Effector memory CD8-positive, alpha-beta T cell (primary cell): ENCODE data around the gene SEZ6.
A peak's percentile ranks its signal among the peaks of the same experiment; 100 is the strongest.

Experiments
- ATAC-seq: fragments of 150-1000 bp; cut with Tn5 transposase; replicated peaks from 2 replicates; pipeline ENCODE4 v1.10.0; 2021; ENCODE audit warnings: mild to moderate bottlenecking, moderate library complexity
- DNase-seq, 3 experiments: peaks; one replicate each; pipeline ENCODE4 v3.0.0; 2021
- H3K27ac Mint-ChIP-seq, 2 donors: one replicate each; pipeline ENCODE4 v1.8.0; 2022; ENCODE audit warnings: mild to moderate bottlenecking in 2 of 2, mixed read lengths in 2 of 2, moderate library complexity in 2 of 2
- H3K27me3 Mint-ChIP-seq, 2 donors: one replicate each; pipeline ENCODE4 v1.8.0; 2022; ENCODE audit warnings: mixed read lengths in 2 of 2
- H3K36me3 Mint-ChIP-seq: one replicate; pipeline ENCODE4 v1.8.0; 2022; ENCODE audit warnings: mild to moderate bottlenecking, moderate library complexity, mixed read lengths; ENCODE audit not compliant: insufficient read depth
- H3K4me1 Mint-ChIP-seq, 2 donors: one replicate each; pipeline ENCODE4 v1.8.0; 2022; ENCODE audit warnings: low read depth in 2 of 2, mixed read lengths in 2 of 2
- H3K4me3 Mint-ChIP-seq, 2 donors: one replicate each; pipeline ENCODE4 v1.8.0; 2022; ENCODE audit warnings: mild to moderate bottlenecking in 2 of 2, mixed read lengths in 2 of 2, moderate library complexity in 2 of 2
- H3K9me3 Mint-ChIP-seq, 2 donors: one replicate each; pipeline ENCODE4 v1.8.0; 2022; ENCODE audit warnings: mixed read lengths in 2 of 2

Gene SEZ6

GRCh38 chr17:28956861-28957260 lies 49.0 kb downstream of the SEZ6 start:
- Mint-ChIP-seq H3K27me3 (peaks cover 1 to 7% of the 10 kb centered on the region in 2 donors), H3K9me3 (no peaks in the 10 kb centered on the region), H3K27ac (no peak overlapping the region), H3K4me3 (no peak overlapping the region), H3K4me1 (no peaks in the 10 kb centered on the region), H3K36me3 (no peaks in the 10 kb centered on the region)
- no peak for ATAC-seq
- no peak for DNase-seq

- H3K4me3 Mint-ChIP-seq, result no peak overlapping the region
- H3K9me3 Mint-ChIP-seq, result no peaks in the 10 kb centered on the region
- ATAC-seq, result no peak
- H3K27me3 Mint-ChIP-seq, result no peaks in the 10 kb centered on the region
- DNase-seq, result no peak
- no peaks in the 10 kb centered on the region for H3K4me1 Mint-ChIP-seq
- no peak overlapping the region for H3K27ac Mint-ChIP-seq
- H3K36me3 Mint-ChIP-seq, result no peaks in the 10 kb centered on the region
Measured at GRCh38 chr17:28956112-28956511, 49.7 kb downstream of the SEZ6 start.

DNA sequence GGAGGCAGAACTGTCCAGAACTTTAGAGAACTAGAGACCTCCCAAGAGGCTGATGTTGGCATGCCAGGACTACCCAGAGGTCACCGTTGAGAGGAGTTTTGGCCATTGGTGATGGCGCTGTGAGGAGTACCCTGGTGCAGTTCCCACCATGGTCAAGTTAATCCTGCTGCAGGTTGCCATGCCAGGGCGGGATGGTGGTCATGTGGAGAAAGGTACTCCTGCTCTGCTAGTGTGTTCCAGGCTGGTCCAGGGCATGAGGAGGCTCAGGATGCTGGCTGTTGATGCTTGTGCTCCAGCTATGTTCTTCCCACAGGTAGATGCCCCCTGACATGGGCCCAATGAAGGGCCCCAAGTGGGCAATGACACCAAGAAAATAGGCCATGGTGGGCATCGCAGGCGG lies 50.4 kb downstream of the SEZ6 start:
- no peak for DNase-seq
- no peak for ATAC-seq
- Mint-ChIP-seq H3K4me1 (no peaks in the 10 kb centered on the region), H3K27ac (no peak overlapping the region), H3K4me3 (no peak overlapping the region), H3K36me3 (peaks cover 4% of the 10 kb centered on the region), H3K9me3 (no peaks in the 10 kb centered on the region), H3K27me3 (no peaks in the 10 kb centered on the region)

DNA sequence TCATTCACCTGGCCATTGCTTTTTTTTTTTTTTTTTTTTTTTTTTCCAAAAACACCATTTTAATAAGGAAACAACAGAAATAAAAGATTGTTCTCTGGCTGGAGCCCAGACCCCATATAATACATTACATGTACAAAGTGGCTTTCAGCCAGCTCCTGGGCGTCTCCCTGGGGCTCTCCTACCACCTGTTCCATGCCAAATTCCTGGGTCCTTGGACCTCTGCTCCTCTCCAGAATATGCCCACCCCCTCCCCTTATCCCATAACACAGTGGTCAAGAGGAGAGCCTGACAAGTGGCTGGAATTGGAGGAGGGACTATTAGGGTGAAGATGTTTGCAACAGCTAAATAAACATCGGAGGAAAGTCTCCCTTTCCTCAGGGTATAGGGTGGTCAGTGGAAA lies 50.9 kb downstream of the SEZ6 start:
- Mint-ChIP-seq H3K4me3 (no peak overlapping the region), H3K9me3 (no peaks in the 10 kb centered on the region), H3K27ac (no peak overlapping the region), H3K27me3 (no peaks in the 10 kb centered on the region), H3K36me3 (peaks cover 10% of the 10 kb centered on the region), H3K4me1 (no peaks in the 10 kb centered on the region)
- DNase-seq (no peak), ATAC-seq (no peak)

GRCh38 chr17:28953444-28954118 lies 52.3 kb downstream of the SEZ6 start:
- Mint-ChIP-seq H3K27ac (no peak overlapping the region), H3K36me3 (peaks cover 21% of the 10 kb centered on the region), H3K9me3 (no peaks in the 10 kb centered on the region), H3K4me3 (peak overlapping the region; percentile 32 to 38), H3K4me1 (peaks cover 5% of the 10 kb centered on the region in 2 donors), H3K27me3 (no peaks in the 10 kb centered on the region)
- ATAC-seq, result no peak
- peak; percentile 40 to 54 (median 46) for DNase-seq

DNA sequence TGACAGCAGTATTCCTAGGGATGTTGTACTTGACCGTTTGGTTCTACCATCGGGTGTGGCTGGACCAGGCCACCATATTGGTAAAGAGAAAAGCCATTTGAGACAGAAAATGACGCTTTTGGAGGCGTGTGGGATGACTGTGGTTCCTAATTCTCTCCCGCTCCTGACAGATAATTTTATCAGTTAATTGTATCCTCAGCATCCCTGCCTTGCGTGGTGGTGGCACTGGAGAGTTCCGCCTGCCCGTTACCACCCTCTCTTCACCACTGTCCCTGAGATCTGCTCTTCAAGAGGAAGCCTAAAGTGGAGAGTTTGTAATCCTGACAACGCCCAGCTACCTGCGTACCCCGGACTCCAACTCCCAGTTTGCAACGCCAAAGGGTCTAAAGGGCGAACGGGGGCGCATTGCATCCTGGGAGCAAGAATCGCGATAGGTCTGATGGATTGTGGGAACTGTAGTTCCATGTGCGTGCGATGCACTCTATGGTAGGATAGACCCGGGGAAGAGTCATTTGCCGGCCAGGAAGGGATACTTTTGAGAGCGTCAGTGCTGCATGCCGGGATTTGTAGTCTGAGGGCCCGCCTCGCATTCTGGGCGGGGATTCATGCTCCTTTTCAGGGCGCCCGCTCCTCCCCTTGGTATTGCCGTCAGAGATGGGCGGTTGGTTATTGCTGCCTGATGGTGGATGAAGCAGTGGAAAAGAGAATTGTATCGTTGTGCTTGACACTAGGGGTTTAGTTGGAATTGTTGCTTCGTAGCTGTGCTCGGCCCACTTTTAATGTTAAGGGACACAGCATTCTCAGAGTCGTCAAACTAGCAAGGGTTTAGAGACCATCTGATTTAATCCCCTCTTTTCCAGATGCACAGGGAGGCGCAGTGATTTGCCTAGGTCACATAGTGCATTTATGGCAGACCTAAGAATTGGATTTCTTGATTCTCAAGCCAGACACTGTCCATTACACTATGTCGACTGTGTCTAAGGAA lies 53.5 kb downstream of the SEZ6 start:
- peak; percentile 93 to 95 (median 95) for DNase-seq
- Mint-ChIP-seq H3K36me3 (peaks cover 27% of the 10 kb centered on the region), H3K27ac (no peak overlapping the region), H3K4me3 (no peak overlapping the region), H3K27me3 (no peaks in the 10 kb centered on the region), H3K4me1 (peaks cover 15 to 18% of the 10 kb centered on the region in 2 donors), H3K9me3 (no peaks in the 10 kb centered on the region)
- ATAC-seq, result peak; percentile 73

- H3K27ac Mint-ChIP-seq, result peak within 1 kb of the TSS in 1 of 2 donors; percentile 98
- peaks cover 27% of the 10 kb centered on the region for H3K36me3 Mint-ChIP-seq
- peaks cover 18 to 21% of the 10 kb centered on the region in 2 donors for H3K4me1 Mint-ChIP-seq
- ATAC-seq (peak; percentile 63), DNase-seq (peak; percentile 99)
- H3K27me3 Mint-ChIP-seq, result no peaks in the 10 kb centered on the region
- H3K4me3 Mint-ChIP-seq, result no peak within 1 kb of the TSS
- no peaks in the 10 kb centered on the region for H3K9me3 Mint-ChIP-seq
Measured at GRCh38 chr17:28951428-28951990, 54.3 kb downstream of the SEZ6 start, which contains the start of gene PHF12. Gene PHF12 (minus strand): TSS chr17:28951518. CDS start chr17:28950960, 558 bp downstream.

- DNase-seq, result no peak
- H3K4me3 Mint-ChIP-seq, result no peak overlapping the region
- peaks cover 31% of the 10 kb centered on the region for H3K36me3 Mint-ChIP-seq
- H3K4me1 Mint-ChIP-seq, result peaks cover 24 to 27% of the 10 kb centered on the region in 2 donors
- H3K27me3 Mint-ChIP-seq, result no peaks in the 10 kb centered on the region
- H3K9me3 Mint-ChIP-seq, result no peaks in the 10 kb centered on the region
- ATAC-seq, result no peak
- peak overlapping the region in 1 of 2 donors; percentile 98 for H3K27ac Mint-ChIP-seq
Measured at GRCh38 chr17:28950752-28951427, 54.9 kb downstream of the SEZ6 start.

- H3K27me3 Mint-ChIP-seq, result no peaks in the 10 kb centered on the region
- no peak overlapping the region for H3K4me3 Mint-ChIP-seq
- H3K9me3 Mint-ChIP-seq, result no peaks in the 10 kb centered on the region
- ATAC-seq (peak; percentile 2), DNase-seq (peak; percentile 50 to 55 (median 50))
- H3K4me1 Mint-ChIP-seq, result peaks cover 31 to 34% of the 10 kb centered on the region in 2 donors
- peaks cover 34% of the 10 kb centered on the region for H3K36me3 Mint-ChIP-seq
- peak overlapping the region in 1 of 2 donors; percentile 98 for H3K27ac Mint-ChIP-seq
Measured at GRCh38 chr17:28950017-28950751, 55.6 kb downstream of the SEZ6 start.

DNA sequence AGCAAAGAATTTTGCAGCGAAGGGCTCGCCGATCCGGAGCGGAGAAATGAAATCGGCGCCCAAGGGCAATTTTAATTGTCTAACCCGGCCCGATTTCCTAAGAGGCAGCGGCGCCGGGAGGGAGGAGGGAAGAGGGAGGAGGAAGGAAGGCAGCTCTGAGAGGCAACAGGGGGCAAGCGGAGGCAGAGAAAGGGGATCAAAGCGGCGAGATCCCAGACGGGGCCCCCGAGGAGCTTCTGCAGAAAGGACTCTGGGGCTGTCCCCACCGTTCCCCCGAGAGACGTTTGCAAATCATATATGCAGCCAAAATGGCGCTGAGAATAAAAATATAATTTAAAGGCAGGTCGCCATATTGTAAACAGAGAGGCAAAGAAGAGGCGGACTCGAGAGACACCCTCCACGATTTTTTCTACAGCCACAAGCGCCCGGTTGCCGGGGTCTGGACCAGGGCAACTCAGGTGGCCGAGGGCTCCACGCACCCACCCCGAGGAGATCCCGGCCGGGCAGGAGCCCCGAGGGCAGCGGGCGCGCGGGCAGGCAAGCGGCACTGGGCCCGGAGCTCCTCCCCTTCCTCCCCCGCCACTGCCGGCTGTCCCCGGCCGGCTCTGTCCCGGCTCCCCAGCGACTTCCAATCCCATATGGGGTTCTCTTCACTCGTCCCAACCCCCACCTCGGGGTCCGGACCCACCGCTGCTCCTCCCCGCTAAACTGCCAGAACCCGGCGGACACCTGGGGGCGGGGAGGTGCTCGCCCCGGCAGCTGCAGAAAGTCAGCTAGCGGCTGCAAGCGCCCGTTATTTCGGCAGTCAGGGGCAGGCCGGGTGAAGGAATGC lies 56.4 kb downstream of the SEZ6 start:
- Mint-ChIP-seq H3K27ac (peak overlapping the region in 1 of 2 donors; percentile 98), H3K9me3 (no peaks in the 10 kb centered on the region), H3K4me1 (peaks cover 32 to 42% of the 10 kb centered on the region in 2 donors), H3K4me3 (no peak overlapping the region), H3K36me3 (peaks cover 40% of the 10 kb centered on the region), H3K27me3 (no peaks in the 10 kb centered on the region)
- DNase-seq, result peak; percentile 33 to 56 (median 42)
- ATAC-seq, result no peak

DNA sequence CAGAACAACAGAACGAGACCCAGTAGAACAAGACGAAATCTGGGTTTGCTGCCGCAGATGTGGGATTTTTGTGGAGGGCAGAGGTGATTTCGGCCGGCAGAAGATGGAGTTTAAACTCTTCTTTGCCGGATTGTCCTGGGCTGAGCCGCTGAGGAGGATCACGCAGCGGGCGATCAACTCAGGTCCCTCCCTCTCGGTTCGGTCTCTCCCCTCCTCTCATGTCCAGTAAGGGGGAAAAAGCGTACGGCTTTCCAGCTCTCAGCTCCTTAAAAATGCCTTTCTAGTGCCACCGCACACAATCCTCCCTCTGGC lies 57.0 kb downstream of the SEZ6 start:
- H3K4me1 Mint-ChIP-seq, result peaks cover 37 to 48% of the 10 kb centered on the region in 2 donors
- DNase-seq (no peak), ATAC-seq (no peak)
- H3K27me3 Mint-ChIP-seq, result no peaks in the 10 kb centered on the region
- H3K9me3 Mint-ChIP-seq, result no peaks in the 10 kb centered on the region
- H3K36me3 Mint-ChIP-seq, result peaks cover 45% of the 10 kb centered on the region
- H3K27ac Mint-ChIP-seq, result peak overlapping the region in 1 of 2 donors; percentile 98
- H3K4me3 Mint-ChIP-seq, result no peak overlapping the region

- no peak for ATAC-seq
- Mint-ChIP-seq H3K9me3 (no peaks in the 10 kb centered on the region), H3K27me3 (no peaks in the 10 kb centered on the region), H3K4me3 (no peak overlapping the region), H3K4me1 (peaks cover 42 to 53% of the 10 kb centered on the region in 2 donors), H3K27ac (peak overlapping the region in 1 of 2 donors; percentile 98), H3K36me3 (peaks cover 50% of the 10 kb centered on the region)
- no peak for DNase-seq
Measured at GRCh38 chr17:28948342-28948741, 57.5 kb downstream of the SEZ6 start.
